Tibial nerve (tissue), 3 donors: ENCODE results near the gene GOPC.

Source experiments
- POLR2A ChIP-seq, 2 donors: fragments of 450-650 bp; IDR thresholded peaks; one replicate each; pipeline ENCODE4 v1.6.1; 2017; ENCODE audit warnings: antibody characterized with exemption in 2 of 2, mild to moderate bottlenecking in 2 of 2, moderate library complexity in 2 of 2
- TF ChIP-seq, protein P1 (sequence below), 5 experiments: fragments of 200-600 bp in 3 of 5; fragments of 450-650 bp in 2 of 5; sonication (generic) in 3 of 5; IDR thresholded peaks; one replicate each; pipeline ENCODE4 v1.5.1; 2016 to 2019; ENCODE audit warnings: antibody characterized with exemption in 5 of 5, mild to moderate bottlenecking in 3 of 5, moderate library complexity in 2 of 5

DNA sequence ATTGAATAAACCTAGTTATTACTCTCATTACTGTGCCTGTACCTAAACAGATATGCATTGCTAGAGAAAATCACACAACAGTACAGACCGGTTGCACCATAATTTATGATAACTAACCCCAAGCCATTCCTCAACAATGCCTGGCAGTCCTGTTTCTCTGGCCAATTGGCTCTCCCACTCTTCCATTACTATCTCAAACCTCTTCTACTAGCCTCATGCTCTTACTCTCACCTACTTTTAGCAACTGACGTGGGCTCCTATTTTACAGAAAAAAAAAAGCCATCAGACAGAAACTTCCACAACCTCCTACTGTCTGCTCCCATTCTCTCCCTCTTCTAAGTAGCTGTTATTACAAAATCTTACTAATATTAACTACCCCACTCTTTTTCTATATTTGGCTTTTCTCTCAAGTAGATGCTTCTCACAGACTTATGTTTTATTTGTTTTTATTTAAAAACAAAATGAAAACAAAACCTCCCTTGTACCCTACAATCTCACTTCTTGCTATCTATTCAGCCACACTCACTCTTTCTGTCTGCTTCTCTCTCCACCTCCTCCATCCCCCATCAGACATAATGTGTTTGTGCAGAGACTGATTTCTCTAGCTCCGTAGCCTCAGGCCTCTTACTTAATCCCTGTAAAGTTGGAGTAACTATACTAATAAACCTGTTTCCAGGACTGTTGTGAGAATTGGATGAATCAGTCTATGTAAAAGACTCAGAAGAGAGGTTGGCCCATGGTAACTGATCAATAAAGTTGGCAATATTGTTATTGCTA lies 9.1 kb downstream of the GOPC start:
- TF ChIP-seq, protein P1, sequence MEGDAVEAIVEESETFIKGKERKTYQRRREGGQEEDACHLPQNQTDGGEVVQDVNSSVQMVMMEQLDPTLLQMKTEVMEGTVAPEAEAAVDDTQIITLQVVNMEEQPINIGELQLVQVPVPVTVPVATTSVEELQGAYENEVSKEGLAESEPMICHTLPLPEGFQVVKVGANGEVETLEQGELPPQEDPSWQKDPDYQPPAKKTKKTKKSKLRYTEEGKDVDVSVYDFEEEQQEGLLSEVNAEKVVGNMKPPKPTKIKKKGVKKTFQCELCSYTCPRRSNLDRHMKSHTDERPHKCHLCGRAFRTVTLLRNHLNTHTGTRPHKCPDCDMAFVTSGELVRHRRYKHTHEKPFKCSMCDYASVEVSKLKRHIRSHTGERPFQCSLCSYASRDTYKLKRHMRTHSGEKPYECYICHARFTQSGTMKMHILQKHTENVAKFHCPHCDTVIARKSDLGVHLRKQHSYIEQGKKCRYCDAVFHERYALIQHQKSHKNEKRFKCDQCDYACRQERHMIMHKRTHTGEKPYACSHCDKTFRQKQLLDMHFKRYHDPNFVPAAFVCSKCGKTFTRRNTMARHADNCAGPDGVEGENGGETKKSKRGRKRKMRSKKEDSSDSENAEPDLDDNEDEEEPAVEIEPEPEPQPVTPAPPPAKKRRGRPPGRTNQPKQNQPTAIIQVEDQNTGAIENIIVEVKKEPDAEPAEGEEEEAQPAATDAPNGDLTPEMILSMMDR (IDR thresholded peaks at IDR 0.05), result no peak
- TF ChIP-seq POLR2A (IDR thresholded peaks at IDR 0.05), result no peak
